GDM1 (cell line): Measurements from ENCODE around the gene TMEM217.
"Not testable (repeated sequence)": the region's sequence is repeated elsewhere in the genome, so short reads cannot be mapped to it uniquely, and the experiment has no call there.

Experiments used
- DNase-seq: peaks from one replicate; lab custom pipeline; 2025; lab: John Stamatoyannopoulos, UW

Gene TMEM217

GRCh38 chr6:37185949-37186720, 71.8 kb downstream of the TMEM217 start:
- peak; percentile 63 for DNase-seq

- DNase-seq, result peak; percentile 94
Observed at GRCh38 chr6:37182736-37183590, 75.0 kb downstream of the TMEM217 start.

GRCh38 chr6:37180610-37181009, 77.3 kb downstream of the TMEM217 start:
- DNase-seq, result not testable (repeated sequence)

- no peak for DNase-seq
Observed at GRCh38 chr6:37180075-37180474, 77.9 kb downstream of the TMEM217 start.

- DNase-seq, result no peak
Observed at GRCh38 chr6:37177935-37178517, 79.9 kb downstream of the TMEM217 start.

- DNase-seq, result peak; percentile 85
Observed at GRCh38 chr6:37177077-37177934, 80.6 kb downstream of the TMEM217 start.

- DNase-seq, result no peak
Observed at GRCh38 chr6:37176268-37177076, 81.5 kb downstream of the TMEM217 start.

GRCh38 chr6:37175332-37176267, 82.3 kb downstream of the TMEM217 start:
- DNase-seq, result no peak

GRCh38 chr6:37174515-37175331, 83.2 kb downstream of the TMEM217 start:
- DNase-seq, result no peak

GRCh38 chr6:37174196-37174514, 83.8 kb downstream of the TMEM217 start:
- no peak for DNase-seq

- DNase-seq, result no peak
Observed at GRCh38 chr6:37173493-37174195, 84.3 kb downstream of the TMEM217 start.

- no peak for DNase-seq
Observed at GRCh38 chr6:37172912-37173492, 84.9 kb downstream of the TMEM217 start.

GRCh38 chr6:37171970-37172812, 85.8 kb downstream of the TMEM217 start:
- DNase-seq, result peak; percentile 59

- DNase-seq, result no peak
Observed at GRCh38 chr6:37171201-37171969, 86.6 kb downstream of the TMEM217 start.

GRCh38 chr6:37170273-37171200, 87.4 kb downstream of the TMEM217 start:
- DNase-seq, result no peak
